Left ventricle myocardium inferior (tissue), 1 donor: Measurements from ENCODE around the gene USP22. TPM values are rescaled to one million over a fixed set of nuclear protein-coding genes. Genes with fewer than 3 reads are reported as not detected.

Experiments used
- DNase-seq: peaks from one replicate; pipeline ENCODE4 v3.0.0-alpha.2; 2020
- H3K27ac ChIP-seq: fragments of 200-600 bp; replicated peaks from 2 replicates; pipeline ENCODE4 v1.8.0; 2021
- H3K27me3 ChIP-seq: fragments of 200-600 bp; 2 replicates; pipeline ENCODE4 v1.8.0; 2021; ENCODE audit warnings: low read depth
- H3K36me3 ChIP-seq: fragments of 200-600 bp; 2 replicates; pipeline ENCODE4 v1.8.0; 2021
- H3K4me1 ChIP-seq: fragments of 200-600 bp; 2 replicates; pipeline ENCODE4 v1.8.0; 2021
- H3K4me3 ChIP-seq: fragments of 200-600 bp; 2 replicates; pipeline ENCODE4 v1.8.0; 2021; ENCODE audit warnings: mild to moderate bottlenecking, moderate library complexity
- H3K9me3 ChIP-seq: fragments of 200-600 bp; replicated peaks from 2 replicates; pipeline ENCODE4 v1.8.0; 2021
- intact Hi-C: fragments of 100-400 bp; cut with micrococcal nuclease; formaldehyde crosslinking; loops from one replicate; pipeline ENCODE4 v1.11.0; 2022
- total RNA-seq: library from RNA; stranded (reverse); fragmentation: NEBNext Ultra II Directional; extraction: Animal tissue kit (Norgen Biotek cat#: 25700); gene quantifications from one replicate; pipeline ENCODE4 v1.2.1, GENCODE V29; 2021
- TF ChIP-seq, protein P1 (sequence below): fragments of 200-600 bp; IDR thresholded peaks from 2 replicates; pipeline ENCODE4 v1.8.0; 2021; ENCODE audit warnings: antibody characterized with exemption, mild to moderate bottlenecking, borderline replicate concordance
- donor health status: DM: no; HTN: yes; CAD: no; lungs with severe emphysema.

Gene USP22
- total RNA-seq, 1 donor from 2014 or later, result 159 TPM

DNA sequence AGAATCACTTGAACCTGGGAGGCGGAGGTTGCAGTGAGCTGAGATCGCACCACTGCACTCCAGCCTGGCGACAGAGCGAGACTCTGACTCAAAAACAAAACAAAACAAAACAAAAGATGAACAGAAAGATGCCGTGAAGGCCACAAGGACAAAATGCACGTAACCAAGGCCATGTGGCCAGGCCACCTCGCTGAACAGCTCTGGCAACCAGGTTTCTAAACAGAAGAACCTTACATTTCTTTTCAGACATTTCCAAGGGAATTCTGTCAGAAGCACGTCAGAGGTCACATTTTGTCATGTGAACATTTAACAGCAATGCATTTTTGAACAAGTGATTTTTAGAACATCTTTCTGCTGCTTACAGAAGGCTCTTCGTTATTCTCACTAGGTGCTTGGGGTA, 28.8 kb downstream of the USP22 start:
- no peaks in the 10 kb centered on the region for H3K9me3 ChIP-seq
- H3K36me3 ChIP-seq, result peaks cover 99% of the 10 kb centered on the region
- H3K27ac ChIP-seq, result no peak overlapping the region
- H3K4me1 ChIP-seq, result peaks cover 36% of the 10 kb centered on the region
- DNase-seq, result no peak
- TF ChIP-seq, protein P1, sequence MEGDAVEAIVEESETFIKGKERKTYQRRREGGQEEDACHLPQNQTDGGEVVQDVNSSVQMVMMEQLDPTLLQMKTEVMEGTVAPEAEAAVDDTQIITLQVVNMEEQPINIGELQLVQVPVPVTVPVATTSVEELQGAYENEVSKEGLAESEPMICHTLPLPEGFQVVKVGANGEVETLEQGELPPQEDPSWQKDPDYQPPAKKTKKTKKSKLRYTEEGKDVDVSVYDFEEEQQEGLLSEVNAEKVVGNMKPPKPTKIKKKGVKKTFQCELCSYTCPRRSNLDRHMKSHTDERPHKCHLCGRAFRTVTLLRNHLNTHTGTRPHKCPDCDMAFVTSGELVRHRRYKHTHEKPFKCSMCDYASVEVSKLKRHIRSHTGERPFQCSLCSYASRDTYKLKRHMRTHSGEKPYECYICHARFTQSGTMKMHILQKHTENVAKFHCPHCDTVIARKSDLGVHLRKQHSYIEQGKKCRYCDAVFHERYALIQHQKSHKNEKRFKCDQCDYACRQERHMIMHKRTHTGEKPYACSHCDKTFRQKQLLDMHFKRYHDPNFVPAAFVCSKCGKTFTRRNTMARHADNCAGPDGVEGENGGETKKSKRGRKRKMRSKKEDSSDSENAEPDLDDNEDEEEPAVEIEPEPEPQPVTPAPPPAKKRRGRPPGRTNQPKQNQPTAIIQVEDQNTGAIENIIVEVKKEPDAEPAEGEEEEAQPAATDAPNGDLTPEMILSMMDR, result no peak
- H3K27me3 ChIP-seq, result no peaks in the 10 kb centered on the region
- intact Hi-C loops, result no loop called here
- no peak overlapping the region for H3K4me3 ChIP-seq

DNA sequence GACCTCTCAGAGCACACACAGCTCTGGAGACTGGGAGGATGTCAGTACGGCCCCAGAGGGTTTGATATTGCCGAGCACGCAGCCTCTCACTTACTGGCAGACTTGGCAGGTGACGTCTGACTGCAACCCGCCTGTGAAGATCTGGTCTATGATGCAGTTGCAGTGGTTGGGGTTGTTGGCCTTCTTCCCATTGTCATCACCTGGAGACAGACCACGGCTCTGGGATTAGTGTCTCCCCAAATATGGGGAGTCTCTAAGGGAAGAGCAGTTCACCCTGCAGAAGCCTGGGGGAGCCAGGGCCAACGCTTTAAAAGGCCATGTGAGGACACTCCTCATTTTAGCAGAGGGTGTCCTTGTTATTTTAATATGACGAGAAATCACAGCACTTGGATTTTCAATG, 30.1 kb downstream of the USP22 start:
- DNase-seq, result no peak
- Histone ChIP-seq H3K4me1 (peaks cover 39% of the 10 kb centered on the region), H3K4me3 (no peak overlapping the region), H3K27me3 (no peaks in the 10 kb centered on the region), H3K36me3 (peaks cover 99% of the 10 kb centered on the region), H3K9me3 (no peaks in the 10 kb centered on the region), H3K27ac (peak overlapping the region; percentile 39)
- TF ChIP-seq, protein P1, result peak; percentile 36
- intact Hi-C loops, result no loop called here

GRCh38 chr17:21010705-21011596, 31.9 kb downstream of the USP22 start:
- Histone ChIP-seq H3K36me3 (peaks cover 99% of the 10 kb centered on the region), H3K9me3 (no peaks in the 10 kb centered on the region), H3K4me1 (peaks cover 41% of the 10 kb centered on the region), H3K27ac (no peak overlapping the region), H3K27me3 (no peaks in the 10 kb centered on the region), H3K4me3 (no peak overlapping the region)
- TF ChIP-seq, protein P1, result no peak
- intact Hi-C loops, result no loop called here
- DNase-seq, result no peak

- Histone ChIP-seq H3K36me3 (peaks cover 99% of the 10 kb centered on the region), H3K4me1 (peaks cover 49% of the 10 kb centered on the region), H3K27me3 (no peaks in the 10 kb centered on the region), H3K4me3 (no peak overlapping the region), H3K27ac (no peak overlapping the region), H3K9me3 (no peaks in the 10 kb centered on the region)
- DNase-seq, result no peak
- intact Hi-C loops, result no loop called here
- TF ChIP-seq, protein P1, result no peak
These were observed 33.7 kb downstream of the USP22 start for GRCh38 chr17:21008992-21009671.

- peaks cover 50% of the 10 kb centered on the region for H3K4me1 ChIP-seq
- TF ChIP-seq, protein P1, result no peak
These were observed 34.5 kb downstream of the USP22 start for GRCh38 chr17:21008160-21008915.

More at GRCh38 chr17:21008160-21008915, 34.5 kb downstream of the USP22 start:
- H3K27ac ChIP-seq, result no peak overlapping the region
- H3K4me3 ChIP-seq, result no peak overlapping the region
- no peaks in the 10 kb centered on the region for H3K9me3 ChIP-seq
- no peak for DNase-seq
- no peaks in the 10 kb centered on the region for H3K27me3 ChIP-seq
- intact Hi-C loops, result no loop called here
- peaks cover 100% of the 10 kb centered on the region for H3K36me3 ChIP-seq
